Measurements from ENCODE around the gene SLC9A9.

SLC9A9 gene

GRCh38 chr3:143856252-143856970 is 8.1 kb upstream of the SLC9A9 start:
- H3K9me3 Mint-ChIP-seq: peaks cover 15% of the 10 kb centered on the region
- no peak for DNase-seq
- H3K4me3 Mint-ChIP-seq: no peak overlapping the region
- H3K27me3 Mint-ChIP-seq: peaks cover 3% of the 10 kb centered on the region
- no peaks in the 10 kb centered on the region for H3K36me3 Mint-ChIP-seq (ENCODE audit: low read depth)
- peaks cover 15% of the 10 kb centered on the region for H3K4me1 Mint-ChIP-seq (ENCODE audit: low read depth)
- no peak overlapping the region for H3K27ac Mint-ChIP-seq

GRCh38 chr3:143855183-143855582 is 6.9 kb upstream of the SLC9A9 start:
- H3K4me3 Mint-ChIP-seq: no peak overlapping the region
- no peak overlapping the region for H3K27ac Mint-ChIP-seq
- DNase-seq: no peak
- peaks cover 20% of the 10 kb centered on the region for H3K4me1 Mint-ChIP-seq (ENCODE audit: low read depth)
- no peaks in the 10 kb centered on the region for H3K36me3 Mint-ChIP-seq (ENCODE audit: low read depth)
- no peaks in the 10 kb centered on the region for H3K27me3 Mint-ChIP-seq
- H3K9me3 Mint-ChIP-seq: peaks cover 6% of the 10 kb centered on the region

GRCh38 chr3:143851331-143852017 is 3.2 kb upstream of the SLC9A9 start:
- no peak overlapping the region for H3K4me3 Mint-ChIP-seq

GRCh38 chr3:143850877-143851276 is 2.6 kb upstream of the SLC9A9 start:
- H3K4me1 Mint-ChIP-seq (ENCODE audit: low read depth): peaks cover 59% of the 10 kb centered on the region
- no peak overlapping the region for H3K4me3 Mint-ChIP-seq
- no peaks in the 10 kb centered on the region for H3K27me3 Mint-ChIP-seq
- DNase-seq: no peak
- no peaks in the 10 kb centered on the region for H3K9me3 Mint-ChIP-seq
- no peak overlapping the region for H3K27ac Mint-ChIP-seq
- H3K36me3 Mint-ChIP-seq (ENCODE audit: low read depth): peaks cover 7% of the 10 kb centered on the region

More at GRCh38 chr3:143851331-143852017, 3.2 kb upstream of the SLC9A9 start:
- Mint-ChIP-seq H3K4me1 (ENCODE audit: low read depth) (peaks cover 55% of the 10 kb centered on the region), H3K9me3 (no peaks in the 10 kb centered on the region), H3K27me3 (no peaks in the 10 kb centered on the region), H3K36me3 (ENCODE audit: low read depth) (peaks cover 7% of the 10 kb centered on the region), H3K27ac (no peak overlapping the region)
- DNase-seq: no peak

GRCh38 chr3:143849854-143850549 is 1.7 kb upstream of the SLC9A9 start:
- no peak for DNase-seq
- H3K9me3 Mint-ChIP-seq: no peaks in the 10 kb centered on the region
- H3K27me3 Mint-ChIP-seq: no peaks in the 10 kb centered on the region
- H3K4me3 Mint-ChIP-seq: no peak overlapping the region
- peaks cover 59% of the 10 kb centered on the region for H3K4me1 Mint-ChIP-seq (ENCODE audit: low read depth)
- no peak overlapping the region for H3K27ac Mint-ChIP-seq
- H3K36me3 Mint-ChIP-seq (ENCODE audit: low read depth): peaks cover 7% of the 10 kb centered on the region

GRCh38 chr3:143848704-143849103 is 436 bp upstream of the SLC9A9 start:
- no peak for DNase-seq
- H3K27ac Mint-ChIP-seq: peak overlapping the region; percentile 88
- no peaks in the 10 kb centered on the region for H3K27me3 Mint-ChIP-seq
- H3K36me3 Mint-ChIP-seq (ENCODE audit: low read depth): peaks cover 7% of the 10 kb centered on the region
- peak overlapping the region; percentile 91 for H3K4me3 Mint-ChIP-seq
- H3K4me1 Mint-ChIP-seq (ENCODE audit: low read depth): peaks cover 55% of the 10 kb centered on the region
- H3K9me3 Mint-ChIP-seq: no peaks in the 10 kb centered on the region

GRCh38 chr3:143843587-143843986 is 4.7 kb downstream of the SLC9A9 start:
- Mint-ChIP-seq H3K36me3 (ENCODE audit: low read depth) (peaks cover 7% of the 10 kb centered on the region), H3K4me3 (no peak overlapping the region), H3K9me3 (no peaks in the 10 kb centered on the region), H3K27me3 (no peaks in the 10 kb centered on the region), H3K27ac (no peak overlapping the region), H3K4me1 (ENCODE audit: low read depth) (peaks cover 57% of the 10 kb centered on the region)
- no peak for DNase-seq

GRCh38 chr3:143840636-143841035 is 7.6 kb downstream of the SLC9A9 start:
- Mint-ChIP-seq H3K9me3 (no peaks in the 10 kb centered on the region), H3K4me1 (ENCODE audit: low read depth) (peaks cover 41% of the 10 kb centered on the region), H3K36me3 (ENCODE audit: low read depth) (no peaks in the 10 kb centered on the region), H3K4me3 (no peak overlapping the region), H3K27me3 (no peaks in the 10 kb centered on the region), H3K27ac (no peak overlapping the region)
- no peak for DNase-seq

- peaks cover 41% of the 10 kb centered on the region for H3K4me1 Mint-ChIP-seq (ENCODE audit: low read depth)
- no peaks in the 10 kb centered on the region for H3K36me3 Mint-ChIP-seq (ENCODE audit: low read depth)
- no peaks in the 10 kb centered on the region for H3K27me3 Mint-ChIP-seq
- H3K4me3 Mint-ChIP-seq: no peak overlapping the region
- H3K9me3 Mint-ChIP-seq: no peaks in the 10 kb centered on the region
- DNase-seq: no peak
- H3K27ac Mint-ChIP-seq: no peak overlapping the region
Observed at GRCh38 chr3:143839980-143840379, 8.3 kb downstream of the SLC9A9 start.

GRCh38 chr3:143837076-143837475 is 11.2 kb downstream of the SLC9A9 start:
- Mint-ChIP-seq H3K27ac (no peak overlapping the region), H3K9me3 (no peaks in the 10 kb centered on the region), H3K4me1 (ENCODE audit: low read depth) (peaks cover 39% of the 10 kb centered on the region), H3K4me3 (no peak overlapping the region), H3K27me3 (no peaks in the 10 kb centered on the region), H3K36me3 (ENCODE audit: low read depth) (no peaks in the 10 kb centered on the region)
- DNase-seq: no peak

GRCh38 chr3:143835312-143835711 is 13.0 kb downstream of the SLC9A9 start:
- no peaks in the 10 kb centered on the region for H3K27me3 Mint-ChIP-seq
- H3K4me3 Mint-ChIP-seq: no peak overlapping the region
- H3K36me3 Mint-ChIP-seq (ENCODE audit: low read depth): peaks cover under 1% of the 10 kb centered on the region
- DNase-seq: no peak
- H3K27ac Mint-ChIP-seq: no peak overlapping the region
- H3K4me1 Mint-ChIP-seq (ENCODE audit: low read depth): peaks cover 49% of the 10 kb centered on the region
- no peaks in the 10 kb centered on the region for H3K9me3 Mint-ChIP-seq

GRCh38 chr3:143832433-143832832 is 15.8 kb downstream of the SLC9A9 start:
- H3K27me3 Mint-ChIP-seq: no peaks in the 10 kb centered on the region
- no peak for DNase-seq
- H3K4me3 Mint-ChIP-seq: peak overlapping the region; percentile 30
- H3K4me1 Mint-ChIP-seq (ENCODE audit: low read depth): peaks cover 48% of the 10 kb centered on the region
- no peaks in the 10 kb centered on the region for H3K9me3 Mint-ChIP-seq
- H3K36me3 Mint-ChIP-seq (ENCODE audit: low read depth): peaks cover 2% of the 10 kb centered on the region
- H3K27ac Mint-ChIP-seq: peak overlapping the region; percentile 72

- peak overlapping the region; percentile 30 for H3K4me3 Mint-ChIP-seq
Observed at GRCh38 chr3:143831994-143832393, 16.3 kb downstream of the SLC9A9 start.

GRCh38 chr3:143831208-143831607 is 17.1 kb downstream of the SLC9A9 start:
- DNase-seq: no peak
- Mint-ChIP-seq H3K4me3 (peak overlapping the region; percentile 31), H3K36me3 (ENCODE audit: low read depth) (peaks cover 2% of the 10 kb centered on the region), H3K9me3 (peaks cover 6% of the 10 kb centered on the region), H3K27ac (peak overlapping the region; percentile 71), H3K4me1 (ENCODE audit: low read depth) (peaks cover 53% of the 10 kb centered on the region), H3K27me3 (no peaks in the 10 kb centered on the region)

More at GRCh38 chr3:143831994-143832393, 16.3 kb downstream of the SLC9A9 start:
- Mint-ChIP-seq H3K9me3 (no peaks in the 10 kb centered on the region), H3K27me3 (no peaks in the 10 kb centered on the region), H3K27ac (peak overlapping the region; percentile 72), H3K4me1 (ENCODE audit: low read depth) (peaks cover 48% of the 10 kb centered on the region), H3K36me3 (ENCODE audit: low read depth) (peaks cover 2% of the 10 kb centered on the region)
- no peak for DNase-seq

GRCh38 chr3:143830786-143831185 is 17.5 kb downstream of the SLC9A9 start:
- Mint-ChIP-seq H3K36me3 (ENCODE audit: low read depth) (peaks cover 2% of the 10 kb centered on the region), H3K9me3 (peaks cover 7% of the 10 kb centered on the region), H3K4me1 (ENCODE audit: low read depth) (peaks cover 52% of the 10 kb centered on the region), H3K27me3 (no peaks in the 10 kb centered on the region), H3K4me3 (peak overlapping the region; percentile 31), H3K27ac (peak overlapping the region; percentile 71)
- no peak for DNase-seq

All from activated T-cell treated with anti-CD3 and anti-CD28 coated beads, Interleukin-2, amount 50 U/mL, for 24 hours (primary cell).